Esophagus muscularis mucosa (tissue), 4 donors: Measurements from ENCODE around the gene IGHMBP2.

Experiments
- CTCF ChIP-seq, 3 experiments: fragments of 200-600 bp in 2 of 3; fragments of 450-650 bp in 1 of 3; sonication (generic) in 2 of 3; IDR thresholded peaks; one replicate each; pipeline ENCODE4 v1.5.1; 2017 to 2019; ENCODE audit warnings: antibody characterized with exemption in 3 of 3, mild to moderate bottlenecking in 2 of 3, moderate library complexity in 1 of 3
- EP300 ChIP-seq: sonication (generic); formaldehyde crosslinking; IDR thresholded peaks from one replicate; pipeline ENCODE4 v1.6.1; 2017; ENCODE audit warnings: antibody characterized with exemption
- POLR2AphosphoS5 ChIP-seq, 2 donors: sonication (generic); formaldehyde crosslinking; IDR thresholded peaks; one replicate each; pipeline ENCODE4 v1.6.1; 2017; ENCODE audit warnings: antibody characterized with exemption in 2 of 2

GRCh38 chr11:68880851-68881250 is 22.8 kb upstream of the IGHMBP2 start:
- TF ChIP-seq CTCF (IDR thresholded peaks at IDR 0.05), result no peak
- TF ChIP-seq EP300, result no peak
- no peak for TF ChIP-seq POLR2AphosphoS5 (IDR thresholded peaks at IDR 0.05)
